Vagina (tissue), 2 donors: ENCODE measurements around the gene ZNF318.

Experiments
- POLR2A ChIP-seq, 2 donors: fragments of 450-650 bp; IDR thresholded peaks; one replicate each; pipeline ENCODE4 v1.6.1; 2017; ENCODE audit warnings: antibody characterized with exemption in 2 of 2, mild to moderate bottlenecking in 2 of 2, moderate library complexity in 2 of 2
- TF ChIP-seq, protein P1 (sequence below), 3 experiments: fragments of 450-650 bp in 2 of 3; fragments of 200-600 bp in 1 of 3; sonication (generic) in 1 of 3; IDR thresholded peaks; one replicate each; pipeline ENCODE4 v1.5.1; 2017 to 2019; ENCODE audit warnings: antibody characterized with exemption in 3 of 3, mild to moderate bottlenecking in 2 of 3, moderate library complexity in 2 of 3

DNA sequence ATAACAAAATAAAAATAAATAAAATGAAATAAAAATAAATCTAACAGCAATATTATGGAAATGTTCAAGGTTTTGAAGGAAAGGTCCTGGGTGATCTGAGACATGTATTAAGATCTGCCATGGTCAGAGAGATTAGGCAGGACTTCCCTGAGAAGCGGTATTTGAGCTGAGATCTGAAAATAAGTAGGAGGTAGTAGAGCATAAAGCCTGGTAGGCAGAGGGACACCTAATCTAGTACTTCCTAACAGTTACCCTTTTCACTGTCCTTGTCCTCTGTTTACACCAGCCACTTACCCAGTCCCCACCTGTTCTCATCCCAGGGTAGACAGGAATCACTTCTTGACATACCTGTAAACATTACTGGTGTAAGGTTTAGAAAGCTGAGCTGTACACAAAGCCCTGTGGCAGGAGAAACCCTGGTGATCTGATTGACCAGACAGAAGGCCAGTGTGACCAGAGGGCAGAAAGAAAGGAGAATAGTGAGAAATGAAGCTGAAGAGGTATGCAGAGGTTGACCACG, 8.3 kb upstream of the ZNF318 start:
- TF ChIP-seq POLR2A (IDR thresholded peaks at IDR 0.05) = no peak
- TF ChIP-seq, protein P1, sequence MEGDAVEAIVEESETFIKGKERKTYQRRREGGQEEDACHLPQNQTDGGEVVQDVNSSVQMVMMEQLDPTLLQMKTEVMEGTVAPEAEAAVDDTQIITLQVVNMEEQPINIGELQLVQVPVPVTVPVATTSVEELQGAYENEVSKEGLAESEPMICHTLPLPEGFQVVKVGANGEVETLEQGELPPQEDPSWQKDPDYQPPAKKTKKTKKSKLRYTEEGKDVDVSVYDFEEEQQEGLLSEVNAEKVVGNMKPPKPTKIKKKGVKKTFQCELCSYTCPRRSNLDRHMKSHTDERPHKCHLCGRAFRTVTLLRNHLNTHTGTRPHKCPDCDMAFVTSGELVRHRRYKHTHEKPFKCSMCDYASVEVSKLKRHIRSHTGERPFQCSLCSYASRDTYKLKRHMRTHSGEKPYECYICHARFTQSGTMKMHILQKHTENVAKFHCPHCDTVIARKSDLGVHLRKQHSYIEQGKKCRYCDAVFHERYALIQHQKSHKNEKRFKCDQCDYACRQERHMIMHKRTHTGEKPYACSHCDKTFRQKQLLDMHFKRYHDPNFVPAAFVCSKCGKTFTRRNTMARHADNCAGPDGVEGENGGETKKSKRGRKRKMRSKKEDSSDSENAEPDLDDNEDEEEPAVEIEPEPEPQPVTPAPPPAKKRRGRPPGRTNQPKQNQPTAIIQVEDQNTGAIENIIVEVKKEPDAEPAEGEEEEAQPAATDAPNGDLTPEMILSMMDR (IDR thresholded peaks at IDR 0.05) = no peak
